ENCODE measurements around the gene EIF4EBP2.

DNA sequence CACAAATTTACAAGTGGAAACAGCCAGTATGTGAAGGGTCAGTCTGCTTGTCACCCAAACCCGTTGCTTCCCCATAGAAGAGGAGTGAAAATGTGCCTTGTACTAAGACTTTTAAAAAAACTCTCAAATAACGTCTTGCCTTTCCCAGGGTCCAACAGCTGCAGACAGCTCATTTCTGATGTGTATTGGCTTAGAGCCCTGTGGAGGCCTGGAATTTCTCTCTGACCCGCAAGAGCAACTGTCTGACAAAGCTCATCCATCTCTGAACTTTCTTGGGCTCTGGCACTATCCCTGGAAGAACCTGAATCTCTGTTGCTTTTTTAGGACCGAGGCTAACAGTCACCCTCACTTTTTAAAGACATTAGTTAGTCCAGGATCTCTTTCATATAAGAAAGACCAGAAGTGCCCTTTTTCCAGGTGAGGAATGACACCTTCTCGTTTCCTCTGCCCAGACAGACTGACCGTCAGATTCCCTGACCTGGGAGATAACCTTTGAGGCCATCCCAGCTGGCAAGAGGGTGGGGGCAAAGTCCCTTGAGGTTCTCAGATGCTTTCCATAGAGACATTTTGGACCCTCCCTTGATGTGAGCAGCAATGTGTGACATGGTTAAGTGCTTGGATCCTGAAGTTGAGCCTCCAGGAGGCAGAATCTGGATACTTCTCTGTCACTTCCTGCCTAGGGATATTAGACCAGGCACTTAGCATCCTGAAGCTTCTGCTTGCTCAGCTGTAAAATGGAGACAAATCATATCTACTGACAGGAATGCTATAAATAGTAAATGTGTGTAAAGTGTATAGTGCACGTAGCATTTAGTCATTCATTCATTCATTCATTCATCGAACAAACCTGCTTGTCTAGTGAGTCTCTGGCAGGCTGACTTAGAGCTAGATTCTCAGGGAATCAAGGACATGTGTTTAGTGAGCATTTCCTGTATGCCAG lies 42.0 kb downstream of the EIF4EBP2 start:
- TF ChIP-seq, protein P1, sequence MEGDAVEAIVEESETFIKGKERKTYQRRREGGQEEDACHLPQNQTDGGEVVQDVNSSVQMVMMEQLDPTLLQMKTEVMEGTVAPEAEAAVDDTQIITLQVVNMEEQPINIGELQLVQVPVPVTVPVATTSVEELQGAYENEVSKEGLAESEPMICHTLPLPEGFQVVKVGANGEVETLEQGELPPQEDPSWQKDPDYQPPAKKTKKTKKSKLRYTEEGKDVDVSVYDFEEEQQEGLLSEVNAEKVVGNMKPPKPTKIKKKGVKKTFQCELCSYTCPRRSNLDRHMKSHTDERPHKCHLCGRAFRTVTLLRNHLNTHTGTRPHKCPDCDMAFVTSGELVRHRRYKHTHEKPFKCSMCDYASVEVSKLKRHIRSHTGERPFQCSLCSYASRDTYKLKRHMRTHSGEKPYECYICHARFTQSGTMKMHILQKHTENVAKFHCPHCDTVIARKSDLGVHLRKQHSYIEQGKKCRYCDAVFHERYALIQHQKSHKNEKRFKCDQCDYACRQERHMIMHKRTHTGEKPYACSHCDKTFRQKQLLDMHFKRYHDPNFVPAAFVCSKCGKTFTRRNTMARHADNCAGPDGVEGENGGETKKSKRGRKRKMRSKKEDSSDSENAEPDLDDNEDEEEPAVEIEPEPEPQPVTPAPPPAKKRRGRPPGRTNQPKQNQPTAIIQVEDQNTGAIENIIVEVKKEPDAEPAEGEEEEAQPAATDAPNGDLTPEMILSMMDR (IDR thresholded peaks at IDR 0.05): no peak
- no peak for TF ChIP-seq POLR2A (IDR thresholded peaks at IDR 0.05)

All from right lobe of liver (tissue), 4 donors.